GM13976 (cell line): ENCODE results near the gene C1QL2.

Source experiments
- DNase-seq: peaks from one replicate; pipeline ENCODE4 v3.0.0; 2012; ENCODE audit warnings: low spot score
- CTCF ChIP-seq: IDR thresholded peaks from 2 replicates; pipeline ENCODE4 v1.5.1; 2012; ENCODE audit warnings: borderline replicate concordance, mild to moderate bottlenecking; ENCODE audit not compliant: insufficient read depth; ENCODE audit errors: extremely low read depth, missing control alignments, control extremely low read depth
- in situ Hi-C: fragments of 300-500 bp; cut with MboI; formaldehyde crosslinking; loops from one replicate; pipeline ENCODE4 v1.12.0; 2022; ENCODE audit warnings: low sequenced_read_pairs, mixed read lengths, inconsistent platforms; ENCODE audit not compliant: unreplicated experiment

Gene C1QL2

GRCh38 chr2:119201815-119202214 is 43.3 kb upstream of the C1QL2 start:
- in situ Hi-C loops, result no loop called here
- TF ChIP-seq CTCF, result no peak
- no peak for DNase-seq

GRCh38 chr2:119198240-119198840 is 39.8 kb upstream of the C1QL2 start:
- DNase-seq, result no peak
- TF ChIP-seq CTCF, result no peak
- in situ Hi-C loops, result loop anchor here (25.0 kb wide), 1 partner anchor 311 kb away; no protein-coding TSS in a partner anchor

GRCh38 chr2:119197529-119198239 is 39.1 kb upstream of the C1QL2 start:
- no peak for TF ChIP-seq CTCF
- in situ Hi-C loops, result loop anchor here (25.0 kb wide), 1 partner anchor 310 kb away; no protein-coding TSS in a partner anchor

GRCh38 chr2:119197126-119197405 is 38.5 kb upstream of the C1QL2 start:
- TF ChIP-seq CTCF, result no peak
- in situ Hi-C loops, result loop anchor here (25.0 kb wide), 1 partner anchor 310 kb away; no protein-coding TSS in a partner anchor
- DNase-seq, result no peak

More at GRCh38 chr2:119197529-119198239, 39.1 kb upstream of the C1QL2 start:
- no peak for DNase-seq

- in situ Hi-C loops, result loop anchor here (25.0 kb wide), 1 partner anchor 309 kb away; no protein-coding TSS in a partner anchor
- DNase-seq, result no peak
- no peak for TF ChIP-seq CTCF
Observed at GRCh38 chr2:119196301-119197125, 38.0 kb upstream of the C1QL2 start.

GRCh38 chr2:119195887-119196286 is 37.3 kb upstream of the C1QL2 start:
- in situ Hi-C loops, result loop anchor here (25.0 kb wide), 1 partner anchor 309 kb away; no protein-coding TSS in a partner anchor
- DNase-seq, result no peak
- TF ChIP-seq CTCF, result no peak
